Endothelial cell of umbilical vein (primary cell): Measurements from ENCODE around the gene GSTT4.

Source experiments
- POLR2A ChIP-seq: IDR thresholded peaks from 2 replicates; pipeline ENCODE4 v1.6.1; 2012; ENCODE audit warnings: low read depth, mild to moderate bottlenecking, control low read depth, low read length
- TF ChIP-seq, protein P1 (sequence below), 2 donors: IDR thresholded peaks; 1 replicate in 1 of 2; 2 replicates in 1 of 2; pipeline ENCODE4 v1.5.1; 2011; ENCODE audit warnings: low read length in 2 of 2, mild to moderate bottlenecking in 2 of 2, moderate library complexity in 2 of 2, control low read depth in 1 of 2, inconsistent platforms in 1 of 2, low read depth in 1 of 2; ENCODE audit not compliant: insufficient read depth in 1 of 2; ENCODE audit errors: extremely low read depth in 1 of 2

DNA sequence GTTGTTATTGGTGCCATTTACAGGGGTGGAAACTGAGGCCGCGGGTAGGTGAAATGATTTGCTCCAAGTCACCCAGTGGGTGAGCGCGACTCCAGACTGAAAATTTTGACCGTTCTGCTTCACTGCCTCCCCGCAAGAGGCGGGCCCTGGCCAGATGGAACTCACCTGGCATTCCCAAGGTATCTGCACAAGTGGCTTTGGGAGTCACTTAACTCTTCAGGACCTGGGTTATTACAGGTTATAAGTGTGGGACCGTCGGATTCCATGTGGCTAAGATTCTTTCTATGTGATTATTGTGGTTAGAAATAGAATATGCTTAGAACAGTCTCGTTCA is 6.4 kb upstream of the GSTT4 start:
- TF ChIP-seq, protein P1, sequence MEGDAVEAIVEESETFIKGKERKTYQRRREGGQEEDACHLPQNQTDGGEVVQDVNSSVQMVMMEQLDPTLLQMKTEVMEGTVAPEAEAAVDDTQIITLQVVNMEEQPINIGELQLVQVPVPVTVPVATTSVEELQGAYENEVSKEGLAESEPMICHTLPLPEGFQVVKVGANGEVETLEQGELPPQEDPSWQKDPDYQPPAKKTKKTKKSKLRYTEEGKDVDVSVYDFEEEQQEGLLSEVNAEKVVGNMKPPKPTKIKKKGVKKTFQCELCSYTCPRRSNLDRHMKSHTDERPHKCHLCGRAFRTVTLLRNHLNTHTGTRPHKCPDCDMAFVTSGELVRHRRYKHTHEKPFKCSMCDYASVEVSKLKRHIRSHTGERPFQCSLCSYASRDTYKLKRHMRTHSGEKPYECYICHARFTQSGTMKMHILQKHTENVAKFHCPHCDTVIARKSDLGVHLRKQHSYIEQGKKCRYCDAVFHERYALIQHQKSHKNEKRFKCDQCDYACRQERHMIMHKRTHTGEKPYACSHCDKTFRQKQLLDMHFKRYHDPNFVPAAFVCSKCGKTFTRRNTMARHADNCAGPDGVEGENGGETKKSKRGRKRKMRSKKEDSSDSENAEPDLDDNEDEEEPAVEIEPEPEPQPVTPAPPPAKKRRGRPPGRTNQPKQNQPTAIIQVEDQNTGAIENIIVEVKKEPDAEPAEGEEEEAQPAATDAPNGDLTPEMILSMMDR (IDR thresholded peaks at IDR 0.05; ENCODE audit: extremely low read depth in 1 of 2, insufficient read depth in 1 of 2, low read depth in 1 of 2, low read length in 2 of 2) = no peak
- TF ChIP-seq POLR2A = no peak
